Suprapubic skin (tissue), 4 donors: ENCODE data around the gene CAMTA1. TPM values are rescaled to one million over a fixed set of nuclear protein-coding genes. Genes with fewer than 3 reads are reported as not detected.

Experiments
- DNase-seq, 2 donors: peaks; one replicate each; pipeline ENCODE4 v3.0.0-alpha.2; 2019; ENCODE audit warnings: low spot score in 2 of 2
- H3K27ac ChIP-seq: fragments of 200-600 bp; sonication (generic); one replicate; pipeline ENCODE4 v1.5.1; 2019
- H3K27me3 ChIP-seq: fragments of 200-600 bp; sonication (generic); one replicate; pipeline ENCODE4 v1.5.1; 2019
- H3K36me3 ChIP-seq: fragments of 200-600 bp; sonication (generic); one replicate; pipeline ENCODE4 v1.5.1; 2019
- H3K4me1 ChIP-seq: fragments of 200-600 bp; sonication (generic); one replicate; pipeline ENCODE4 v1.5.1; 2019
- H3K4me3 ChIP-seq: fragments of 200-600 bp; sonication (generic); one replicate; pipeline ENCODE4 v1.5.1; 2019; ENCODE audit warnings: mild to moderate bottlenecking
- H3K9me3 ChIP-seq: fragments of 200-600 bp; sonication (generic); one replicate; pipeline ENCODE4 v1.5.1; 2019
- EP300 ChIP-seq: sonication (generic); formaldehyde crosslinking; IDR thresholded peaks from one replicate; pipeline ENCODE4 v1.6.1; 2017; ENCODE audit warnings: antibody characterized with exemption
- POLR2A ChIP-seq, 2 donors: fragments of 450-650 bp; IDR thresholded peaks; one replicate each; pipeline ENCODE4 v1.6.1; 2017; ENCODE audit warnings: antibody characterized with exemption in 2 of 2, mild to moderate bottlenecking in 2 of 2, moderate library complexity in 2 of 2
- POLR2AphosphoS5 ChIP-seq, 3 donors: sonication (generic); formaldehyde crosslinking; IDR thresholded peaks; one replicate each; pipeline ENCODE4 v1.6.1; 2017; ENCODE audit warnings: antibody characterized with exemption in 3 of 3
- WGBS: methylation state at CpG from one replicate; pipeline ENCODE4 v1.1.5; 2018; 5-methylcytosine and 5-hydroxymethylcytosine counted together
- total RNA-seq, 4 donors: library from RNA; depleted of rRNA; stranded (reverse); fragments of >200 nt; gene quantifications; one replicate each; pipeline ENCODE4 v1.1.0, GENCODE V29; 2016
- TF ChIP-seq, protein P1 (sequence below), 2 donors: fragments of 200-600 bp in 1 of 2; fragments of 450-650 bp in 1 of 2; sonication (generic) in 1 of 2; IDR thresholded peaks; one replicate each; pipeline ENCODE4 v1.5.1; 2016 to 2019; ENCODE audit warnings: antibody characterized with exemption in 2 of 2, mild to moderate bottlenecking in 1 of 2, moderate library complexity in 1 of 2

CAMTA1 gene
- total RNA-seq, 4 donors from 2014 or later = 40.4 to 54.1 (median 46.6) TPM

DNA sequence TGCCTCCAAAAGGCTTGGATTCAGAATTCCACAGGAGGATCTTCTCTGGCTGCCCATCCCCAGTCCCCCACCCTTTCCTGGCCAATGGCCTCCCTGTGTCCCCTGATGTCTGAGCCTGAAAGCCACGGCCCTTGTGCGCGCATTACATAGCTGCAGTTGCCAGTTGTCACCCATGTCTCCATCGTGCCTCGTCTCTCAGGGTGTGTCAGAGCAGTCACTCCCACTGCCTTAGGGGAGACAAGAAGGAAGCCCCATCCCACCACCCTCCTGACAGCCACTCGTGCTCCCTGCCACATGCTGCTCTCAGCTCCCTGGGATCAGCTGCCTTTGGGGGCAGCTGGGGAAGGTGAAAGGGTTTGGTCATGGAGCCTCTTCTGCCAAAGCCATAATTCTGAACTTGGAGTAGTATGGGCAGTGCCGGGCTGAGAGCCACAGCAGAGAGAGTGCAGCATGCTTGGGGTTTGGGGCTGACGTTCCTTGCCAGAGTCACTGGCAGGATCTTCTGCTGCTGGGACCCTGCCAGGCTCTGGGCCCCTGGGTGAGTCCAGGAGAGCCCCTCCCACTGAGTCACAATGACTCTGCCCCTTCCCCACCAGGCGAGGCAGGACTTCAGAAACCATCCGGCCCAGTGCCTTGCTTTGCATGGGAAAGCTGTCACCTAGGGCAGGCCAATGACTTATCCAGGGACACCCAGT lies 700.0 kb downstream of the CAMTA1 start:
- H3K27ac ChIP-seq = no peak overlapping the region
- no peaks in the 10 kb centered on the region for H3K4me1 ChIP-seq
- no peaks in the 10 kb centered on the region for H3K9me3 ChIP-seq
- no peak for TF ChIP-seq POLR2AphosphoS5 (IDR thresholded peaks at IDR 0.05)
- TF ChIP-seq POLR2A (IDR thresholded peaks at IDR 0.05) = no peak
- TF ChIP-seq EP300 = no peak
- H3K36me3 ChIP-seq = no peaks in the 10 kb centered on the region
- peaks cover 24% of the 10 kb centered on the region for H3K27me3 ChIP-seq
- no peak for DNase-seq
- no peak overlapping the region for H3K4me3 ChIP-seq
- WGBS = 46% methylated on average over 9 of the region's 10 CpGs

DNA sequence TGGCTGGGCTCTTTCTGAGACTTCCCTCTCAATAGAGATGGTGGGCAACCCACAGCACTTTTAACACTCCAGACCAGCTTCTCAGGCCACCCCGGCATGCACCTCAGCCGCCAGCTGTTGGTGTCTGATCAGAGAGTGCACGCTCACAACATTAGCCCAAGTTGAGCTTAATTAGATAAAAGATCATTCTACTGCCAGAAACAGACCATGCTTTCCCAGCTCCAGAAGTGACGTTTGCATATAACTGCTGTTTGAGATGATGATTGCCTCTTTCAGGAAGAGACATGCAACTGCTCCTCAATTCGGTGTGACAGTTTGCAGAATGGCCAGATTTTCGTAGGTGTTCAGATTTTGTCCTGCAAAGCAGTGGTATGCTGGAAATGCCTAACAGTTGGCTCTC lies 700.6 kb downstream of the CAMTA1 start:
- H3K9me3 ChIP-seq = no peaks in the 10 kb centered on the region
- DNase-seq = no peak
- no peak overlapping the region for H3K4me3 ChIP-seq
- H3K27ac ChIP-seq = no peak overlapping the region
- no peaks in the 10 kb centered on the region for H3K36me3 ChIP-seq
- H3K27me3 ChIP-seq = peaks cover 24% of the 10 kb centered on the region
- TF ChIP-seq EP300 (no peak), POLR2A (IDR thresholded peaks at IDR 0.05) (no peak), POLR2AphosphoS5 (IDR thresholded peaks at IDR 0.05) (no peak)
- TF ChIP-seq, protein P1, sequence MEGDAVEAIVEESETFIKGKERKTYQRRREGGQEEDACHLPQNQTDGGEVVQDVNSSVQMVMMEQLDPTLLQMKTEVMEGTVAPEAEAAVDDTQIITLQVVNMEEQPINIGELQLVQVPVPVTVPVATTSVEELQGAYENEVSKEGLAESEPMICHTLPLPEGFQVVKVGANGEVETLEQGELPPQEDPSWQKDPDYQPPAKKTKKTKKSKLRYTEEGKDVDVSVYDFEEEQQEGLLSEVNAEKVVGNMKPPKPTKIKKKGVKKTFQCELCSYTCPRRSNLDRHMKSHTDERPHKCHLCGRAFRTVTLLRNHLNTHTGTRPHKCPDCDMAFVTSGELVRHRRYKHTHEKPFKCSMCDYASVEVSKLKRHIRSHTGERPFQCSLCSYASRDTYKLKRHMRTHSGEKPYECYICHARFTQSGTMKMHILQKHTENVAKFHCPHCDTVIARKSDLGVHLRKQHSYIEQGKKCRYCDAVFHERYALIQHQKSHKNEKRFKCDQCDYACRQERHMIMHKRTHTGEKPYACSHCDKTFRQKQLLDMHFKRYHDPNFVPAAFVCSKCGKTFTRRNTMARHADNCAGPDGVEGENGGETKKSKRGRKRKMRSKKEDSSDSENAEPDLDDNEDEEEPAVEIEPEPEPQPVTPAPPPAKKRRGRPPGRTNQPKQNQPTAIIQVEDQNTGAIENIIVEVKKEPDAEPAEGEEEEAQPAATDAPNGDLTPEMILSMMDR (IDR thresholded peaks at IDR 0.05) = no peak
- WGBS = 86% methylated on average over 6 of the region's 6 CpGs
- no peaks in the 10 kb centered on the region for H3K4me1 ChIP-seq

DNA sequence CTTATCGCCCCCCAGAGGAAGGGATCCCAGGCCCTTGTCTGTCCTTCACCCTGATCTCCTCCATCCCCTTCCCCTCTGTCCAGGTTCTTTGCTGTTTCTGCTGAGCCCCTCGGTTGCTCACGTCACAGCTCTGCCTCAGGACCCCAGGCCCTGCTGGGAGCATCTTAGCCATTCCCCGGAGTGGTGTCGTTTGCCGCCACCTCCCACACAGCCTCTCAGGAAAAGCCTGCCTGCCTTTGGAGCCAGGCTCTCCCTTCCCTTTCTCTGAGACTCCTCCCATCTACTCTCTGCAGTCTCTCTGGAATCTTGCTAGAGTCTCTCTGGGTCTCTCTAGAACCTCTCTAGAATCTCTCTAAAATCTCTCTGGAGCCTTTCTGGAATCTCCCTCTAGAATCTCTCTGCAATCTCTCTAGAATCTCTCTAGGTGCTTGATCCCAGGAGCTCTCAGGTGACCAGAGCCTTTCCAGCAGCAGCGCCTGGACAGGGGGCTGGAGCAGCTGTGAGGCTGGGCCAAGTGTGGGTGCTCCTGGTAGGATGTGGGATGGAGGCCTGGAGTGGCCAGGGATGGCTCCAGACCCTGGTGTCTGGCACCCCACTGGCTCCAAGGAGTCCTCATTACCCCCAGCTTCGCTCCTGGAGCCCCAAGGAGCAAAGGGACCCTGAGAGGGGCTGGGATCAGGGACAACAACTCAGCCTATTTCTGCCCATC lies 702.7 kb downstream of the CAMTA1 start:
- no peak for DNase-seq
- H3K27ac ChIP-seq = no peak overlapping the region
- H3K36me3 ChIP-seq = no peaks in the 10 kb centered on the region
- peaks cover 11% of the 10 kb centered on the region for H3K27me3 ChIP-seq
- H3K9me3 ChIP-seq = no peaks in the 10 kb centered on the region
- TF ChIP-seq POLR2AphosphoS5 (IDR thresholded peaks at IDR 0.05) = no peak
- TF ChIP-seq, protein P1 (IDR thresholded peaks at IDR 0.05) = no peak
- TF ChIP-seq EP300 = no peak
- no peak for TF ChIP-seq POLR2A (IDR thresholded peaks at IDR 0.05)
- H3K4me3 ChIP-seq = no peak overlapping the region
- H3K4me1 ChIP-seq = peaks cover 7% of the 10 kb centered on the region
- 82% methylated on average over 7 of the region's 8 CpGs for WGBS

DNA sequence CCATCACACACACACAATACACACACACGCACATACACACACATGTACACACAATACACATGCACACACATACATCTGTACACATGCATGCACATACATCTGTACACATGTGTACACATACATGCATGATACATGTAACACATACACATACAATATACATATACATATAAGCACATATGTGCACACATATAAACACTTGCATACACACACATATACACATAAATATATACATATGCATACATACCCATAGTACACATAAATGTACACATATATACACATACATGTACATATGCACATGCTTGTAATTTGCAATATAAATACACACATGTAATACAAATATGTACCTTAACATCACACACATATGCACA lies 703.2 kb downstream of the CAMTA1 start:
- WGBS = 100% methylated on average over 1 of the region's 1 CpG
- Histone ChIP-seq H3K27ac (no peak overlapping the region), H3K36me3 (no peaks in the 10 kb centered on the region), H3K4me1 (peaks cover 7% of the 10 kb centered on the region), H3K4me3 (no peak overlapping the region), H3K9me3 (no peaks in the 10 kb centered on the region), H3K27me3 (peaks cover 8% of the 10 kb centered on the region)
- no peak for DNase-seq
- no peak for TF ChIP-seq POLR2AphosphoS5 (IDR thresholded peaks at IDR 0.05)
- TF ChIP-seq EP300 = no peak
- TF ChIP-seq POLR2A (IDR thresholded peaks at IDR 0.05) = no peak
- TF ChIP-seq, protein P1 (IDR thresholded peaks at IDR 0.05) = no peak

DNA sequence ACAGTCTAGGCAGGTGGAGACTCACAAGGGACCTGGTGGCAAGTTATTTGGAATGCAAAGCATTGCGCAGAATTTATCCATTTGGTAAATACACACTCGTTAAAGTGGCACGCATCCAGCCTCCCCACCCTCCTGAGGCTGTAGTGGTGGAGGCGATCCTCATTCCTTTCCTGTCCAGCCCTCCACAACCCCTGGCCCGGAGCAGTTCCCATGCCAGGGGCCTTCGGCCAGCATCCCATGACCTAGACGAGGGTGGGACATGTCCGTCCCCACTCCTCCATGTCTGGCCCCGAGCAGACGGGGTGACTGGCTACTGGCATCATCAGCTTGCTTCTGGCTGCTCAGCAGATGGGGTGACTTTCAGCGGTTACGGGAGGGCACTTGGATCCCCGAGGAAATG lies 704.3 kb downstream of the CAMTA1 start:
- WGBS = 82% methylated on average over 13 of the region's 13 CpGs
- TF ChIP-seq POLR2A (IDR thresholded peaks at IDR 0.05) (no peak), POLR2AphosphoS5 (IDR thresholded peaks at IDR 0.05) (no peak), EP300 (no peak)
- TF ChIP-seq, protein P1 (IDR thresholded peaks at IDR 0.05) = no peak
- DNase-seq = no peak

More for the DNA sequence above, 704.3 kb downstream of the CAMTA1 start:
- no peaks in the 10 kb centered on the region for H3K36me3 ChIP-seq
- no peaks in the 10 kb centered on the region for H3K9me3 ChIP-seq
- H3K4me1 ChIP-seq = peaks cover 7% of the 10 kb centered on the region
- H3K27me3 ChIP-seq = peaks cover under 1% of the 10 kb centered on the region
- no peak overlapping the region for H3K27ac ChIP-seq
- no peak overlapping the region for H3K4me3 ChIP-seq
